ENCODE results near the gene SERPINA12. TPM values are rescaled to one million over a fixed set of nuclear protein-coding genes. Genes with fewer than 3 reads are reported as not detected.
A peak's percentile ranks its signal among the peaks of the same experiment; 100 is the strongest.

Gene SERPINA12
- total and polyA plus RNA-seq, 2 of the 13 experiments (the other 11 are each of a cell fraction or from before 2014, with no cell fraction given): 0.08 TPM; not detected in 1

GRCh38 chr14:94536836-94537235 lies 27.6 kb upstream of the SERPINA12 start (continued):
- TF ChIP-seq ZBTB40 (IDR thresholded peaks at IDR 0.05): peak; percentile 56
- TF ChIP-seq ZBTB40 (CRISPR knock-in tag; IDR thresholded peaks at IDR 0.05): no peak
- no peak for TF ChIP-seq MATR3 (CRISPR knock-in tag; IDR thresholded peaks at IDR 0.05)
- TF ChIP-seq, protein P1, sequence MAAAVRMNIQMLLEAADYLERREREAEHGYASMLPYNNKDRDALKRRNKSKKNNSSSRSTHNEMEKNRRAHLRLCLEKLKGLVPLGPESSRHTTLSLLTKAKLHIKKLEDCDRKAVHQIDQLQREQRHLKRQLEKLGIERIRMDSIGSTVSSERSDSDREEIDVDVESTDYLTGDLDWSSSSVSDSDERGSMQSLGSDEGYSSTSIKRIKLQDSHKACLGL (CRISPR knock-in tag; IDR thresholded peaks at IDR 0.05): no peak
- peak; percentile 30; the same call in 1 of the 2 replicates for TF ChIP-seq RFX3 (CRISPR knock-in tag; IDR thresholded peaks at IDR 0.05)
- TF ChIP-seq, protein P2, sequence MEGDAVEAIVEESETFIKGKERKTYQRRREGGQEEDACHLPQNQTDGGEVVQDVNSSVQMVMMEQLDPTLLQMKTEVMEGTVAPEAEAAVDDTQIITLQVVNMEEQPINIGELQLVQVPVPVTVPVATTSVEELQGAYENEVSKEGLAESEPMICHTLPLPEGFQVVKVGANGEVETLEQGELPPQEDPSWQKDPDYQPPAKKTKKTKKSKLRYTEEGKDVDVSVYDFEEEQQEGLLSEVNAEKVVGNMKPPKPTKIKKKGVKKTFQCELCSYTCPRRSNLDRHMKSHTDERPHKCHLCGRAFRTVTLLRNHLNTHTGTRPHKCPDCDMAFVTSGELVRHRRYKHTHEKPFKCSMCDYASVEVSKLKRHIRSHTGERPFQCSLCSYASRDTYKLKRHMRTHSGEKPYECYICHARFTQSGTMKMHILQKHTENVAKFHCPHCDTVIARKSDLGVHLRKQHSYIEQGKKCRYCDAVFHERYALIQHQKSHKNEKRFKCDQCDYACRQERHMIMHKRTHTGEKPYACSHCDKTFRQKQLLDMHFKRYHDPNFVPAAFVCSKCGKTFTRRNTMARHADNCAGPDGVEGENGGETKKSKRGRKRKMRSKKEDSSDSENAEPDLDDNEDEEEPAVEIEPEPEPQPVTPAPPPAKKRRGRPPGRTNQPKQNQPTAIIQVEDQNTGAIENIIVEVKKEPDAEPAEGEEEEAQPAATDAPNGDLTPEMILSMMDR (CRISPR knock-in tag; IDR thresholded peaks at IDR 0.05): peak; percentile 72
- TF ChIP-seq, protein P3, sequence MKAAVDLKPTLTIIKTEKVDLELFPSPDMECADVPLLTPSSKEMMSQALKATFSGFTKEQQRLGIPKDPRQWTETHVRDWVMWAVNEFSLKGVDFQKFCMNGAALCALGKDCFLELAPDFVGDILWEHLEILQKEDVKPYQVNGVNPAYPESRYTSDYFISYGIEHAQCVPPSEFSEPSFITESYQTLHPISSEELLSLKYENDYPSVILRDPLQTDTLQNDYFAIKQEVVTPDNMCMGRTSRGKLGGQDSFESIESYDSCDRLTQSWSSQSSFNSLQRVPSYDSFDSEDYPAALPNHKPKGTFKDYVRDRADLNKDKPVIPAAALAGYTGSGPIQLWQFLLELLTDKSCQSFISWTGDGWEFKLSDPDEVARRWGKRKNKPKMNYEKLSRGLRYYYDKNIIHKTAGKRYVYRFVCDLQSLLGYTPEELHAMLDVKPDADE (CRISPR knock-in tag; IDR thresholded peaks at IDR 0.05): no peak
- TF ChIP-seq SP1 (IDR thresholded peaks at IDR 0.05): no peak
- peak; percentile 38; the same call in 1 of the 2 replicates for TF ChIP-seq SP1 (CRISPR knock-in tag; IDR thresholded peaks at IDR 0.05)
- no peak for TF ChIP-seq NONO (IDR thresholded peaks at IDR 0.05)
- no peak for TF ChIP-seq NONO (CRISPR knock-in tag; conservative IDR thresholded peaks at IDR 0.05)
- peak; percentile 39; the same call in 1 of the 2 replicates for TF ChIP-seq GABPA (IDR thresholded peaks at IDR 0.05; ENCODE audit: low read depth, low read length)
- peak; percentile 76 for TF ChIP-seq GABPA (CRISPR knock-in tag; IDR thresholded peaks at IDR 0.05; ENCODE audit: low read depth)
- no peak for TF ChIP-seq ZNF10 (CRISPR knock-in tag; IDR thresholded peaks at IDR 0.05; ENCODE audit: borderline replicate concordance, low read depth)
- no peak for TF ChIP-seq KLF16 (CRISPR knock-in tag; IDR thresholded peaks at IDR 0.05)
- TF ChIP-seq DR1 (CRISPR knock-in tag; IDR thresholded peaks at IDR 0.05): no peak
- no peak for TF ChIP-seq ZNF589 (CRISPR knock-in tag; conservative IDR thresholded peaks at IDR 0.05)
- TF ChIP-seq, protein P4, sequence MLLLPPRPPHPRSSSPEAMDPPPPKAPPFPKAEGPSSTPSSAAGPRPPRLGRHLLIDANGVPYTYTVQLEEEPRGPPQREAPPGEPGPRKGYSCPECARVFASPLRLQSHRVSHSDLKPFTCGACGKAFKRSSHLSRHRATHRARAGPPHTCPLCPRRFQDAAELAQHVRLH (CRISPR knock-in tag; IDR thresholded peaks at IDR 0.05; ENCODE audit: borderline replicate concordance, low read depth): 0 out of 2 replicates have a peak, but pooled peaks have one; percentile 24
- no peak for TF ChIP-seq ZNF549 (CRISPR knock-in tag; IDR thresholded peaks at IDR 0.05)
- no peak for TF ChIP-seq PHF8 (CRISPR knock-in tag; IDR thresholded peaks at IDR 0.05)

Measured in HepG2 (cell line).